HG03378 (cell line): ENCODE measurements around the gene TTC9B.
"Not testable (repeated sequence)": the region's sequence is repeated elsewhere in the genome, so short reads cannot be mapped to it uniquely, and the experiment has no call there.

Source experiments
- ATAC-seq: cut with Tn5 transposase; IDR thresholded peaks from one replicate; pipeline ENCODE4 v1.9.1; 2021; ENCODE audit warnings: mild to moderate bottlenecking, moderate library complexity; ENCODE audit not compliant: unreplicated experiment

TTC9B gene

DNA sequence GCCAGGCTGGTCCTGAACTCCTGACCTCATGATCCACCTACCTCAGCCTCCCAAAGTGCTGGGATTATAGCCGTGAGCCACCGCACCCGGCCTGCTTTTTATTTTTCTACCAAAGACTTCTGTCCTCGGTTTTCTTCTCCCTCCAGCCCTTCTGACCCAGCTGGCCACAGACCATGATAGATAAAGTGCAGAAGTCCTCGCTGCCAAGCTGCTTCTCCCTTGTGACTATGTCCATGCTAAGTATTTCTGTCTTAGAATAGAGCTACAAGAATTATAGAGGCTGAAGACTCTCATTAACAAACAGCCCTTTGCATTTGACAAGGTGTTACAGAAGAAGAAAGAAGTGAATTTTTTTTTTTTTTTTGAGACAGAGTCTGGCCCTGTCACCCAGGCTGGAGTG, 42.4 kb downstream of the TTC9B start:
- no peak for ATAC-seq

DNA sequence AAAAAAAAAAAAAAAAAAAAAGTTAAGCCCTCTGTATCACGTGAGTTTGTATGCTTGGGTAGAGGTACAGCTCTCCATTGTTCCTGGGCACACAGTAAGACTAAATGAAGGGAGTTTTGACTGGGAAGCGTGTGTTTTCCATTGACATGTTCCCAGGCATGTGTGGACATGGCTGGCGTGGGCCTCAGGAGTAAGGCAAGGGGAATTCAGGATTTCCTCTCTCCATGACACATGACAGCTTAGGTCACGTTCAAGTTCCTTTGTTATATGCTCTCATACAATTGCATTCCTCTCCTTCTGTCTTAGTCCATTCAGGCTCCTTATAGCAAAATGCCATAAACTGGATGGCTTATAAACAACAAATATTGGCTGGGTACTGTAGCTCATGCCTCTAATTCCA, 44.1 kb downstream of the TTC9B start:
- ATAC-seq: no peak

GRCh38 chr19:40171293-40171692, 46.9 kb downstream of the TTC9B start:
- ATAC-seq: not testable (repeated sequence)

DNA sequence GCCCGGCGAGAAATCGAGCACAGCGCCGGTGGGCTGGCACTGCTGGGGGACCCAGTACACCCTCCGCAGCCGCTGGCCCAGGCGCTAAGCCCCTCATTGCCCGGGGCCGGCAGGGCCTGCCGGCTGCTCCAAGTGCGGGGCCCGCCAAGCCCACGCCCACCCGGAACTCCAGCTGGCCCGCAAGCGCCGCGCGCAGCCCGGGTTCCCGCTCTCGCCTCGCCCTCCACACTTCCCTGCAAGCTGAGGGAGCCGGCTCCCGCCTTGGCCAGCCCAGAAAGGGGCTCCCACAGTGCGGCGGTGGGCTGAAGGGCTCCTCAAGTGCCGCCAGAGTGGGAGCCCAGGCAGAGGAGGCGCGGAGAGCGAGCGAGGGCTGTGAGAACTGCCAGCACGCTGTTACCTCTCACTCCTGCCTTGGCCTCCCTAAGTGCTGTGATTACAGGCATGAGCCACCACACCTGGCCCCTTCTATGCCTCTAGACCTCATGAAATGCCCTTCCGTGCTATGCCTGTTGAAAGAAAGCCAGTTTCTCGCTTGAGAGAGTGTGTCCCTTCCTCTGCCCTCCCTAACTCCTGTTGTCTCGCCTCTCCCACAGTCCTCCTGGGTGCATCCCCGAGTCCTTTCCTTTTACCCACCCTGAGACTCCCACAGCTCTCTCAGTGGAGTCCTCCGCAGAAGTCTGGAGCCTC, 47.7 kb downstream of the TTC9B start:
- ATAC-seq: not testable (repeated sequence)

- ATAC-seq: not testable (repeated sequence)
These were observed 48.5 kb downstream of the TTC9B start for GRCh38 chr19:40169482-40170302.
